ENCODE results near the gene TXNRD1. TPM values are rescaled to one million over a fixed set of nuclear protein-coding genes. Genes with fewer than 3 reads are reported as not detected.

Gene TXNRD1
- total and polyA plus RNA-seq, 2 of the 8 experiments (the other 6 are each of a cell fraction or from before 2014, with no cell fraction given): 56.8 to 127 TPM

DNA sequence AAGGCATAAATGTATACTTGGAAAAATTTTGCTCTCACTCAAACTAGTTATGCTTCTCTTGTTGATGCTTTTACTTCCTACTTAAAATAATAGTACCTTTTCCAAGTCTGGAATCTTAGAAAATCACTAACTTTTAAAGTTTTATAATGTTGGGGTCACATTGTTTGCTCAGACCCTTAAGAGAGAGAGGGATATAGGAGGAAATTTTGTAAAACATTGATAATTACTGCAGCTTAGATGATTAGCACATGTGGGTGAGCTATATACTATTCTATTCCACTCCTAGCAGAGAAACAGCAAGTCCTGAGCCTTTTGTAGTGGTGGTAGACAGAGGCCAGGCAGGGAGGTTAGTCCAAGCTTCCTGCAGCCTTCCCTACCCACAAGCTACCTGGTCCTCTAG, 101.4 kb downstream of the TXNRD1 start (continued):
- TF ChIP-seq, protein P1, sequence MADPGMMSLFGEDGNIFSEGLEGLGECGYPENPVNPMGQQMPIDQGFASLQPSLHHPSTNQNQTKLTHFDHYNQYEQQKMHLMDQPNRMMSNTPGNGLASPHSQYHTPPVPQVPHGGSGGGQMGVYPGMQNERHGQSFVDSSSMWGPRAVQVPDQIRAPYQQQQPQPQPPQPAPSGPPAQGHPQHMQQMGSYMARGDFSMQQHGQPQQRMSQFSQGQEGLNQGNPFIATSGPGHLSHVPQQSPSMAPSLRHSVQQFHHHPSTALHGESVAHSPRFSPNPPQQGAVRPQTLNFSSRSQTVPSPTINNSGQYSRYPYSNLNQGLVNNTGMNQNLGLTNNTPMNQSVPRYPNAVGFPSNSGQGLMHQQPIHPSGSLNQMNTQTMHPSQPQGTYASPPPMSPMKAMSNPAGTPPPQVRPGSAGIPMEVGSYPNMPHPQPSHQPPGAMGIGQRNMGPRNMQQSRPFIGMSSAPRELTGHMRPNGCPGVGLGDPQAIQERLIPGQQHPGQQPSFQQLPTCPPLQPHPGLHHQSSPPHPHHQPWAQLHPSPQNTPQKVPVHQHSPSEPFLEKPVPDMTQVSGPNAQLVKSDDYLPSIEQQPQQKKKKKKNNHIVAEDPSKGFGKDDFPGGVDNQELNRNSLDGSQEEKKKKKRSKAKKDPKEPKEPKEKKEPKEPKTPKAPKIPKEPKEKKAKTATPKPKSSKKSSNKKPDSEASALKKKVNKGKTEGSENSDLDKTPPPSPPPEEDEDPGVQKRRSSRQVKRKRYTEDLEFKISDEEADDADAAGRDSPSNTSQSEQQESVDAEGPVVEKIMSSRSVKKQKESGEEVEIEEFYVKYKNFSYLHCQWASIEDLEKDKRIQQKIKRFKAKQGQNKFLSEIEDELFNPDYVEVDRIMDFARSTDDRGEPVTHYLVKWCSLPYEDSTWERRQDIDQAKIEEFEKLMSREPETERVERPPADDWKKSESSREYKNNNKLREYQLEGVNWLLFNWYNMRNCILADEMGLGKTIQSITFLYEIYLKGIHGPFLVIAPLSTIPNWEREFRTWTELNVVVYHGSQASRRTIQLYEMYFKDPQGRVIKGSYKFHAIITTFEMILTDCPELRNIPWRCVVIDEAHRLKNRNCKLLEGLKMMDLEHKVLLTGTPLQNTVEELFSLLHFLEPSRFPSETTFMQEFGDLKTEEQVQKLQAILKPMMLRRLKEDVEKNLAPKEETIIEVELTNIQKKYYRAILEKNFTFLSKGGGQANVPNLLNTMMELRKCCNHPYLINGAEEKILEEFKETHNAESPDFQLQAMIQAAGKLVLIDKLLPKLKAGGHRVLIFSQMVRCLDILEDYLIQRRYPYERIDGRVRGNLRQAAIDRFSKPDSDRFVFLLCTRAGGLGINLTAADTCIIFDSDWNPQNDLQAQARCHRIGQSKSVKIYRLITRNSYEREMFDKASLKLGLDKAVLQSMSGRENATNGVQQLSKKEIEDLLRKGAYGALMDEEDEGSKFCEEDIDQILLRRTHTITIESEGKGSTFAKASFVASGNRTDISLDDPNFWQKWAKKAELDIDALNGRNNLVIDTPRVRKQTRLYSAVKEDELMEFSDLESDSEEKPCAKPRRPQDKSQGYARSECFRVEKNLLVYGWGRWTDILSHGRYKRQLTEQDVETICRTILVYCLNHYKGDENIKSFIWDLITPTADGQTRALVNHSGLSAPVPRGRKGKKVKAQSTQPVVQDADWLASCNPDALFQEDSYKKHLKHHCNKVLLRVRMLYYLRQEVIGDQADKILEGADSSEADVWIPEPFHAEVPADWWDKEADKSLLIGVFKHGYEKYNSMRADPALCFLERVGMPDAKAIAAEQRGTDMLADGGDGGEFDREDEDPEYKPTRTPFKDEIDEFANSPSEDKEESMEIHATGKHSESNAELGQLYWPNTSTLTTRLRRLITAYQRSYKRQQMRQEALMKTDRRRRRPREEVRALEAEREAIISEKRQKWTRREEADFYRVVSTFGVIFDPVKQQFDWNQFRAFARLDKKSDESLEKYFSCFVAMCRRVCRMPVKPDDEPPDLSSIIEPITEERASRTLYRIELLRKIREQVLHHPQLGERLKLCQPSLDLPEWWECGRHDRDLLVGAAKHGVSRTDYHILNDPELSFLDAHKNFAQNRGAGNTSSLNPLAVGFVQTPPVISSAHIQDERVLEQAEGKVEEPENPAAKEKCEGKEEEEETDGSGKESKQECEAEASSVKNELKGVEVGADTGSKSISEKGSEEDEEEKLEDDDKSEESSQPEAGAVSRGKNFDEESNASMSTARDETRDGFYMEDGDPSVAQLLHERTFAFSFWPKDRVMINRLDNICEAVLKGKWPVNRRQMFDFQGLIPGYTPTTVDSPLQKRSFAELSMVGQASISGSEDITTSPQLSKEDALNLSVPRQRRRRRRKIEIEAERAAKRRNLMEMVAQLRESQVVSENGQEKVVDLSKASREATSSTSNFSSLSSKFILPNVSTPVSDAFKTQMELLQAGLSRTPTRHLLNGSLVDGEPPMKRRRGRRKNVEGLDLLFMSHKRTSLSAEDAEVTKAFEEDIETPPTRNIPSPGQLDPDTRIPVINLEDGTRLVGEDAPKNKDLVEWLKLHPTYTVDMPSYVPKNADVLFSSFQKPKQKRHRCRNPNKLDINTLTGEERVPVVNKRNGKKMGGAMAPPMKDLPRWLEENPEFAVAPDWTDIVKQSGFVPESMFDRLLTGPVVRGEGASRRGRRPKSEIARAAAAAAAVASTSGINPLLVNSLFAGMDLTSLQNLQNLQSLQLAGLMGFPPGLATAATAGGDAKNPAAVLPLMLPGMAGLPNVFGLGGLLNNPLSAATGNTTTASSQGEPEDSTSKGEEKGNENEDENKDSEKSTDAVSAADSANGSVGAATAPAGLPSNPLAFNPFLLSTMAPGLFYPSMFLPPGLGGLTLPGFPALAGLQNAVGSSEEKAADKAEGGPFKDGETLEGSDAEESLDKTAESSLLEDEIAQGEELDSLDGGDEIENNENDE (IDR thresholded peaks at IDR 0.05; ENCODE audit: insufficient replicate concordance, low read length): no peak
- TF ChIP-seq NRF1 (IDR thresholded peaks at IDR 0.05; ENCODE audit: low read depth, low read length) (no peak), ZNF274 (IDR thresholded peaks at IDR 0.05; ENCODE audit: borderline replicate concordance, extremely low read depth, low read length) (no peak), SUZ12 (IDR thresholded peaks at IDR 0.05; ENCODE audit: low read length) (no peak), KDM4A (IDR thresholded peaks at IDR 0.05; ENCODE audit: low read depth, low read length, severe bottlenecking) (no peak), CBX8 (IDR thresholded peaks at IDR 0.05; ENCODE audit: borderline replicate concordance, low read depth, low read length) (no peak), FOSL1 (IDR thresholded peaks at IDR 0.05; ENCODE audit: insufficient read depth, low read depth, low read length) (no peak), MAFK (IDR thresholded peaks at IDR 0.05; ENCODE audit: low read depth, low read length) (no peak), YY1 (IDR thresholded peaks at IDR 0.05; ENCODE audit: low read depth, low read length) (no peak)

Measured in H1 (cell line).